GM21737 (cell line): ENCODE data around the gene CCSER1.

Experiments used
- ATAC-seq: cut with Tn5 transposase; IDR thresholded peaks from one replicate; pipeline ENCODE4 v1.9.1; 2021; ENCODE audit warnings: mild to moderate bottlenecking, moderate library complexity; ENCODE audit not compliant: unreplicated experiment

CCSER1 gene

DNA sequence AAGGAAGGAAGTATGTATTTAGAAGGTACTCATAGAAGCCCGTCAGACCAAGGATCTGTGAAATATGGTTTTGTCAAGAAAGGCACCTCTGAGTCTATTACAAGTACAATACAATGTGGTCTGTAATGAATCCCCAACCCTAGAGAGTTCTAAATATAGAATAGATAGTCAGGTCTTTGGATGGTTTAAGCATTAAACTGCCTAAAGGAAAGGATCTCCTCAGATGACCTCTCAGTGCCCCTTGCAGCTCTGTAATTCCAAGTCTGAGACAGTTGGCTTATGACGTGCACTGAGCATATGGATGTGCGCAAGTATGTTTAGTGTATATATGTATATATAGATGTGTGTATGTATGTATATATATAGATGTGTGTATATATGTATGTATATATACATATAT is 62.0 kb downstream of the CCSER1 start:
- no peak for ATAC-seq

DNA sequence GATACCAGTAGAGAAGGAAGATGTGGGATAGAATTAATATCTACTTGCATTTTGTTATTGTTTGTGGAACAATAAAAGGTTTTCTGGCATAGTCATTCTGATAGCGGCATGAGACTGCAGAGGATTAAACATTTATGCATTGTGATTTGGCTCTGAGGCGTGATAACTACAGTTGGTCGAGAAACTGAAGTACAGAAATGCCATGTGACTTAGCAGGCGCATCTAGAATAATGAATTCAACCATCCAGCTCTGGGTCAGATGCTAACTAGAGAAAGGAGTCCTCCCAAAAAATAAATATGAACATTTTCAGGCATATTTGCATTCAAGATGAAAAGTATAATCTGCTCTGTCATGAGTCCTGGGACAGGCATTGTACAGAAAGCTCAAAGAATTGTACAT is 62.8 kb downstream of the CCSER1 start:
- no peak for ATAC-seq

DNA sequence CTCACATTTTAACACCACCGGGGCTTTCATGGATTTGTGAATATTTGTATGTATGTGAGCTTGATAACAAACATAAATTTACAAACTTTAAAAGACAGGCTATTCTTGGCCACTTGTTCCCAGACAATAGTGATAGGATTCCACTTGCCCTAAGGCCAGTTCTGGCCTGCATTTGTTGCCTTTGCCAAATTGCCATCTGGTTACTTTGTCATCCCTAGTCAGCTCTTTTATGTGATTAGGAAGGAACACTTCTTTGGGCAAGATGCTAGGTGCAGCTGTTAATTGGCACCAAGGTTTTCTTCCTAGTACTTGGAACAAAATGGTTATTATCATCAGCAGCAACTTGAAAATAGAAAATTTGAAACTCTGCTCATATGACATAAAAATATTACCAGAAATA is 63.3 kb downstream of the CCSER1 start:
- ATAC-seq: no peak

DNA sequence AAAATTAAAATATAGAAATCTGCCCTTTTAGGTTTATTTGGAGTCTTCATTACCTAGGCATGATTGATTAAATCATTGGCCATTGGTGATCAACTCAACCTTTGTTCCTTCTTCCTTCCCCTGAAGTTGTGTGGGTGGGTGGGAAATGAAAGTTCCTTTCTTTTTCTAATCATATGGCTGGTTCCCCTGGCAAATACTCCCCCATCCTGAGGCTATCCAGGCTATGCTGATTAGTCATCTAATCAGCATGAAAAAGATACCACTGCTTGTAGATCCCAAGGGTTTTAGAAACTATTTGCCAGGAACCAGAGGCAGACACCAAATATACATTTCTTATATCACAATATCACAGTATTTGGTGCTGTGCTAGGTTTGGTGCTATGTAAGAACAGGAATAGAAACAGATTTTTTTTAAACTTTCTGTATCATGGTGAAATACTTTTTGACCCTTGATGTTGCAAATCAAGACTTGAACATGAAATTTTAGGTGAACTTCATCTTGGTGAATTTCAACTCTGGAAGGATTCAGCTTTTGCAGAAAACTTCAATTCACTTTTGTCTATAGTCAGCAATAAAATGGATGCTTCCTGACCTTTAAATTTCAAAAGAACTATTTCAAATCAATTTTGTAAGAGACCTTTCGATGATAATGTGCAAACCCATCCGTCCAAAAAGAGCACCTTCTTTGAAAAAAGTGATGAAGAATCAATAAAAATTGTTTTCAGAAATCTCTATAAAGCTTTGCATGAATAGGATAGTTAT is 71.1 kb downstream of the CCSER1 start:
- no peak for ATAC-seq

DNA sequence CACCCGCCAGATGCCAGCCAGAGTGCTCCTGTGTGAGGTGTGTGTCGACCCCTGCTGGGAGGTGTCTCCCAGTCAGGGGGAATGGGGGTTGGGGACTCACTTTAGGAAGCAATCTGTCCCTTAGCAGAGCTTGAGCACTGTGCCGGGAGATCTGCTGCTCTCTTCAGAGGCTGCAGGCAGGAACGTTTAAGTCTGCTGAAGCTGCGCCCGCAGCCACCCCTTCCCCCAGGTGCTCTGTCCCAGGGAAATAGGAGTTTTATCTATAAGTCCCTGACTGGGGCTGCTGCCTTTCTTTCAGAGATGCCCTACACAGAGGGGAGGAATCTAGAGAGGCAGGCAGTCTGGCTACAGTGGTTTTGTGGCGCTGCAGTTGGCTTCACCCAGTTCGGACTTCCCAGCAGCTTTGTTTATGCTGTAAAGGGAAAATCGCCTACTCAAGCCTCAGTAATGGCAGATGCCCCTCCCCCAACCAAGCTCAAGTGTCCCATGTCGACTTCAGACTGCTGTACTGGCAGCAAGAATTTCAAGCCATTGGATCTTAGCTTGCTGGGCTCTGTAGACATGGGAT is 80.8 kb downstream of the CCSER1 start:
- ATAC-seq: no peak

DNA sequence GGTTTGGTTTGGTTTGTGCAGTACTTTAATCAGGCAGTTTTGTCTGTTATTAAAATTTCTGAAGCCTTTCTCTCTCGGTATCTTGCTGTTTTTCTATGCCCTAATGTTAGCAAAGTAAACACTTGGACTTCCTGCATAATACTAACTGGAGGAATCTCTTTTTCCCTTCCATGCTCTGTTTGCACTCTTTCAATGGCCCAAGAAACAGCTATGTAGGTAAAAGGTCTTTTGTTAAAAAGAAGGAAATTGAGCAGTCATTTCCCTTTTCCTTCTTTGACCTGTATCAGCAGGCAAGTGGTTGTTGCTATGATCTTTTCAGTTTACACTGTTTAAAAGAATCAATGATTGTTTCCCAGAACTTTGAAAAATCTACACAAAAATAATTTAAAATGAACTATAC is 82.7 kb downstream of the CCSER1 start:
- ATAC-seq: no peak

DNA sequence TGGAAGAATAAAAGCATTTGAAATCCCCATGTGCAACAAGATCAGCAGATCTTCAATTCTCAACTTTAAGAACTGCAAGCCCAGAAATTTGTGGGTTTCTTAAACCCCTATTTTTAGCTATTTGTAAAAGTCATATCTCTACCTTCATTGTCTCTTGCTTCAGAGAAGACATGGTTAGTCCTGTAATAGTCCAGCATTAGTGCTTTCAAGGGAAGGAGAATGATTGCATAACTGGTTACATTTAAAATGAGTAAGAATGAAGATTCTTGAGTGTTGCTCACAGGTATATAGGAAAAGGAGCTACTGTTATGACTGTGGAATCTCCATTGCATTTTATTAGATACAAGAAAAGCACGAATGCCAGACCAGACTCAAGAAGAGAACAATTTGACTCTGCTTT is 84.0 kb downstream of the CCSER1 start:
- no peak for ATAC-seq

DNA sequence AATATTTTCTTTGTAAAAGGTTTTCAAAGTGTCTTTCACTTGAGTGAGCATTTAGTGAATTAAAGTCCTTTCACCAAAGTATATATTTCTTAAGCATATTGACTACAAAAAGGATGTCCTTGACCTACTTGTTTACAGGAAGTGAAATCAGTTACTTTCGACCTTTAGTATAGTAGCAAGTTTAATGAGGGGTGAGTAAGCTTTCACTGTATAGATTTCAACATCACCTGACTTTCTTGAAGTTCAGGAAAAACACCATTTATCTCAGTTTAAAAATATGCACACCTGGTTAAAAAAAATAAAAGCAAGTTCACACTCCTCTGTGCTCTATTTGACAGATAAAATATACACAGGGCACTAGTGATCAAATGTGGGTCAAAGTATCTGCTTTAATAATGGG is 88.1 kb downstream of the CCSER1 start:
- peak; percentile 72 for ATAC-seq

DNA sequence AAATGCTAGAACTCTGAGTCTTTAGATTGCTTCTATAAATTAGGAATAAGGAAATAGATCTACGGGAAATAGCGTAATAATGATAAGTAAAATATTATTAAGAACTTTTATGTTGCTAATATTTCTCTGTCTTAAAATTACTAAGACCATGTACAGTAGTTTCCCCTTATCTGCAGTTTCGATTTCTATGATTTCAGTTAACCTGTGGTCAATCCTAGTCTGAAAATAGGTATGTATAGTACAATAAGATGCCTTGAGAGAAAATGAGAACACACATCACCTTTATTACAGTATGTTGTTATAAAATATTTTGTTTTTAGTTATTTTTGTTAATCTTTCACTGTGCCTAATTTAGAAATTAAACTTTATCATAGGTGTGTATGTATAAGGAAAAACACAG is 92.6 kb downstream of the CCSER1 start:
- no peak for ATAC-seq

DNA sequence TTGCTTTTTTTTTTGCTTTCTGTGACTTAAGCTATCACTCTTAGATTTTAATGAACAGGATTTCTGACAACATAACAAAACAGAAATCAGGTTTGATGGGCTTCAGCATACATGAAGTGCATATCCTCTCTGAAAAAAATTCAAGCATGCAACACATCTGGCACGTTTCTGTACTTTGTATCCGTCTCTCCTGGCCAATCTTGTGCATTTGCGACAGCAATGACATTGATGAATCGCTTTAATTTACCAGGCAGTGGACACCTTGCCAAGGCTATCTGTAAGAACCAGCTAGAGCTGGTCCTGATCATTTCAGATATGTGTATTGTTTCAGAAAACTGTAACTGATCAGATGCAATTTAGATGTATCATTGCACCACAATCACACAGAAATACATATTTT is 93.3 kb downstream of the CCSER1 start:
- no peak for ATAC-seq

DNA sequence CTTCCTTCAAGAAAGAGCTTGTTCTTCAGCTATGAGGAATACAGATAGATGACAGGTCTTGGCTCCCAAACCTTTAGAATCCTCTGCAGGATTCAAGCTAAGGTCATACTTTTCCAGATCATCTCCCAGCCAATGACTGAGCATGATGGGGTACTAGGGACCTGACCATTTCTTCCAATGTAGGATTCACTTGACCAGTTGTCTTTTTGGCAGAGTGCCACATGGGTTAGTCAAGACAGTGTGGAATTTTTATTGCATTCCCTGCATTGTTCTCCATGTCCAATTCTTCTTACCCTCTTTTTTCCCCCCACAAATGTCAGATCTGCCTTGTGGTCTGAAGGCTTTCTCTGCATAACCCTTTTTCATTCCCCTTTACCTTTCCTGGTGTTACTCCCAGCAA is 99.5 kb downstream of the CCSER1 start:
- no peak for ATAC-seq

DNA sequence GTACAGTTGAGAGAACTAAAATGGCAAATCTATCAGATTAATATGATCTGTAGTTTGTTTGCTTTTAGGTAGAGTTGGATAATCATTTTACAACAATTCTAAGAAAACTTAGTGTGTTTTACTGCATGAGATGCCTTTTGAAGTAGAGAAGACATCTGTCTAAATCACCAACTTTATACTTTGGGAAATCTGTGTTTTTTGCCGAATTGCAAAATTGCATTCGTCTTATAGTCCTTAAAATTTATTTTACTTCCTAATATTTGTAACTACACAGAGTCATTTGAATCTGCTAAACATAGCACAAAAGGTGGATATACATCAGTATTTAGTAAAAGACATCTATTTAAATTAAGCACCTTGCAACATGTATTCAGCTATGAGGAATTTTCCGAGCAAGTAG is 100.0 kb downstream of the CCSER1 start:
- ATAC-seq: no peak

DNA sequence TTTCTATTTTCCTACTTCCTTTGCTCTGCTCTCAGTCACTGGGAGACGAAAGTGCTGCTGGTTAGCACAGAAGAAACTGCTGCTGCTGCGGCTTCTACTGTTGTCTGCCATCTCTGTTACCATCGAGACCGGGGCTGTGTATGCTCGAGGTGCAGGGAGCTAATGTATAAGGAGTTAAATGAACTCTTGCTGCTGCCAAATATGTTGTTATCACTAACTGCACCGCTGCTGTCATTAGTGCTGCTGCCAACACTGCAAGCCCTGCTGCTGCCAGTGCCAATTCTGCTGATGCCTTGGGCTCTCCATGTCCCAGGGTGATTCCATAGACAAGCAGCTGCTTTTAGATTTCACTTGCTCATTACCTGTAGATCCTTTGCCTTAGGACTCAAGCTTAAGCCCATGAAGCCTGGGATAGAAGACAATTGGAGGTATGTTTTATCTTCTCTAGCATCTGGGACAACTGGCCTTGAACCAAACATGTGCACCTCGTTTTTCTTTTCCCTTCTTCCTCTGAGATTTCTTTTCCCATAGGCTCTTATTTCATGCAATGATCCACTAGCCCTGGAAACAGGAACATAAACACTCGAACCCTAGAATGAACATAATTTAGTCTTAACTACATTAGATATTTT is 107.8 kb downstream of the CCSER1 start:
- no peak for ATAC-seq

DNA sequence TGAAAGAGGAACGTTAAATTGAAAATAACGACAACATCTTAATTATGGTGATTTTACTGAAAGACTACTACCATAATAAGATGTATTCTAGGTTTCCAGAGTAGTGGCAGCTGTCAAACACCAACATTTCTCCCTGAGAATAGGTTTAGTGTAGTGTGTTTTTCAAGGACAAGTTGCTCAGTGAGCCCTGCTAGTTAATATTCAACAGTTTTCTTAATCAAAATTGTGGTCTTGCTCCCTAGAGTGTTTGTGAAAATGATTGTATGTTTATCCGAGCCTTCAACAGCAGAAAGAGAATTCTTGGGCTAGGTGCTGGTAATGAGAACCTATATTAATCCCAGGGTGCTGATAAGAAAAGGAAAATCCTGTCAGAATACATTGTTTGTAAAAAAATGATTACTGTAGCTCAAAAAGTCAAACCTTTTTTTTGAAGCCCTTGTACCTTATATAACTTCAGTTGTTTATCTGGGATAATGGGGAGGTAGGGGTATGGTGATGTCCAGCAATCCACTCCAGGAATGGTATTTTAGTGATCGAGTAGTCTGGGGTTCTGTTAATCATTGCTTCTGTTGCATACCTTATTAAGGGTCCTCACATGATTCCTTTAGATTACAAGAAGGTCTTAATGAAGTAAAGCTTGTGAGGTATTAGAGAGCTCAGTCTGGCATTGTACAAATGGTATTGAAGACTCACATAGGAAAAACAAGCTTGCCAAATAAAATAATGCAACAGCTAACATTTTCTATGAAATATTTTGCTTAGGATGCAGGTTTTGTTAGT is 110.7 kb downstream of the CCSER1 start:
- ATAC-seq: no peak

DNA sequence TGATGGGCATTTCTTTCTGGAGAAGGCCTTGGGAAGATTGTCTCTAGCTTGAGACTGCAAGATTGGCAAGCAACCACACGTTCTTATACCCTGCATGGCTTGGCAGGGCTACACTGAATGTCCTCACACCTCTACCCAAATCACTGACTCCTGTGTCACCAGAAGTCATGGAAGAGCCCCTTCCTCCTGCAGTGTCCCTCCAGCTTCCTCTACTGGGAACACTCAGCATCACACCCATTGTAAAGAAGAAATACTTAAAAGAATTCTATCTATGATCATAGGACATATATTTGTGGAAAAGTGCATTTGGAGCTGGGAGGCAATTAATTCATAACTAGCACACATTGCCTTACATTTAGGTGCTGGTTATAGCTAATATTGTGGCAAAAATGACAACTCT is 113.1 kb downstream of the CCSER1 start:
- ATAC-seq: no peak

DNA sequence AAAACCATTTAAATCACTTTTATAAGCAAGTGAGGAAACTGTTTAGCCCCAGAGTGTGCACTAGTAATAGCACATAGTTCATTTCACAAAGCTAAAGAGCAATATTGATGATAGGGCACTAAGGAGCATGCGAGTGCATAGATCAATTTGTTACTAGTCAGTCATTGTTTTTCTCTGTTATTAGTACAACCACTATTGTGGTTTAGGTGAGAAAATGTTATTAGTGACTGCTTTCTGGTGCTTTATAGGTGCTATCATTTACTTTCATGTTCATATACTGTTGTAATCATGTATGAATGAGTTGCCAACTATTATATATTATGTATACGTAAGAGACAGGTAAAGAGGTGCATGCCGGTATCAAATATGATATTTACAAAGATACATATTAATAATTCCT is 113.8 kb downstream of the CCSER1 start:
- ATAC-seq: no peak

DNA sequence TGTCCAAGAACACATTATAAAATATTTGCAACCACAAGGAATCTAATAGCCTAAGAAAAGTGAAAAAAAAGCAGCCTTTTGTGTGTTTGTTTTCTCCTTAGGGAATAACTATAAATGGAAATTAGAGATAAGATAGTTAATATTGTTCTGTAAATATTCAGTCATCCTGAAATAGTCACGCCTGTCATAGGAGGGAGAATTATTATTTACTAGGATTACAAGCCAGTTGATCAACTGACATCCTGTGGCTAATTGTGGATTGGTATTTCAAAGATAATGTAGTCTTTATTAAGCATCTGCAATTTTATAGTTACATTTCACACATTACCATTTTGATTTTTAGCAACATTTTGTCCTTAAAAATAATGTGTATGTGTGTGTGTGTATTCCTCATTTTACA is 118.6 kb downstream of the CCSER1 start:
- no peak for ATAC-seq

DNA sequence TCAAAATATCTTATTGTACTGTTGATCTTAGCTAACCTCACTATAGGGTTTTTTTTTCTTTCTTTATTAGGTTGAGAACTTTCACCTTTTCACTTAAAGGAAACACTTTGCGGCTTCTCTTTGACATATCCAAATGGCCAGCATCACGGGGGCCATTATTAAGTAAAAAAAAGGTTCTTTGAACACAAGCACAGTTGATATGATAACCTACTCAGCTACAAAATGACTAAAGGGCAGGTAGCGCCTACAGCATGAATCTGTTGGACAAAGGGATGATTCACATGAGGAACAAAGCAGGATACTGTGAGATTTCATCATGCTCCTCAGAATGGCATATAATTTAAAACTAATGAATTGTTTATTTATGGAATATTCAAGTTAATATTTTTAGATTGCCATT is 119.6 kb downstream of the CCSER1 start:
- ATAC-seq: no peak

DNA sequence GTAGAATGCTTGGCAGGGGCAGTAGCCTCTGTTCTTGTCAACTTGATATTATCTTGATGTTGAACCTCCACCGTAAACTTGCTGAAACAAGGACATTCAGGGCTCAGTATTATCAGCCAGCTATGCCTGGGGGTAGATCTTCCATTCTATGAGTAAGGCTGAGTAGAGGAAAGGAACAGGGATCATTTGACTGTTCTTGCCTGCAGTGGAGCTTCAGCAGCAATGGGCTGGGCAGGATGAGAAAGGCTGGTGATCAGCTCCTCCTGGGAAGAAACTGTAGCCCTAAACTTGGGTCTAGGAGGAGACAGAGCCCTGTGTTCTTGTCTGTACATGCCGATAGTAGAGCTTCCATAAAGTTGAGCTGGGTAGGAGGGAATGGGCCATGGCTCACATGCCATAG is 127.2 kb downstream of the CCSER1 start:
- no peak for ATAC-seq

DNA sequence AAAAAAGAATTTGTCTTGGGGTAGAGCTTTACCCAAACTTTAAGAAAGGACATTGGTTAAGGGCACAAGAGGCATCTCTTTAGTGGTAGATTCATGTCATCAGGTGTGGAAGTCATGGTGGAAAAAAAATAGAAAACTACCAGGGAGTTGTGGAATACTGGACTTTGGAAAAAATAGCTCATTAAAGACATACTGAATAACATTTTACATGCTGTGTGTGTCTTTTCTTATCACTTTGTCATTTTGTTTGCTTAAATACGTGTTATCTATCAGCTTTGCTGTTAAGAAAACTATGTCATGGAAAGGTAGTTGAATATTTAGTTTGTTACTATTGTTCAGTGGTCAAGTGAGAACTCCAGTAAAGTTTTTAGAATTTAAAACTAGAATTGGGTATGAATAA is 147.0 kb downstream of the CCSER1 start:
- ATAC-seq: no peak

DNA sequence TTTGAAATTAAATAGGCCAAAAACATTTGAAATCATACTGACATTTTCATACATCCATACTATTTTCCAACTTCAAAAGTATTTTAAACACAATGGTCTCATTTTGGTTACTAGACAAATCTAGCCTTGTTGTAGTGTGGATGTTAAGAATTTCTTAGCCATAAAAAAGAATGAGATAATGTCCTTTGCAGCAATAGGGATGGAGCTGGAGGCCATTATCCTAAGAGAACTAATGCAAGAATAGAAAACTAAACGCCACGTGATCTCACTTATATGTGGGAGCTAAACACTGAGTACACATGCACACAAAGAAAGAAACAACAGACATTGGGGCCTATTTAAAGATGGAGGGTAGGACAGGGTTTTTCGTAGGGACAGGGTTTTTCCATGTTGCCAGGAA is 153.8 kb downstream of the CCSER1 start:
- ATAC-seq: no peak
